ENCODE data around the gene THPO. TPM values are rescaled to one million over a fixed set of nuclear protein-coding genes. Genes with fewer than 3 reads are reported as not detected.

THPO gene
- polyA plus RNA-seq, 1 donor from 2014 or later, result 0.14 TPM

GRCh38 chr3:184352897-184353545, 25.0 kb downstream of the THPO start:
- Mint-ChIP-seq H3K36me3 (peaks cover 2% of the 10 kb centered on the region), H3K4me1 (no peaks in the 10 kb centered on the region), H3K27ac (no peak overlapping the region), H3K27me3 (peaks cover 1% of the 10 kb centered on the region), H3K4me3 (no peak overlapping the region), H3K9me3 (no peaks in the 10 kb centered on the region)

DNA sequence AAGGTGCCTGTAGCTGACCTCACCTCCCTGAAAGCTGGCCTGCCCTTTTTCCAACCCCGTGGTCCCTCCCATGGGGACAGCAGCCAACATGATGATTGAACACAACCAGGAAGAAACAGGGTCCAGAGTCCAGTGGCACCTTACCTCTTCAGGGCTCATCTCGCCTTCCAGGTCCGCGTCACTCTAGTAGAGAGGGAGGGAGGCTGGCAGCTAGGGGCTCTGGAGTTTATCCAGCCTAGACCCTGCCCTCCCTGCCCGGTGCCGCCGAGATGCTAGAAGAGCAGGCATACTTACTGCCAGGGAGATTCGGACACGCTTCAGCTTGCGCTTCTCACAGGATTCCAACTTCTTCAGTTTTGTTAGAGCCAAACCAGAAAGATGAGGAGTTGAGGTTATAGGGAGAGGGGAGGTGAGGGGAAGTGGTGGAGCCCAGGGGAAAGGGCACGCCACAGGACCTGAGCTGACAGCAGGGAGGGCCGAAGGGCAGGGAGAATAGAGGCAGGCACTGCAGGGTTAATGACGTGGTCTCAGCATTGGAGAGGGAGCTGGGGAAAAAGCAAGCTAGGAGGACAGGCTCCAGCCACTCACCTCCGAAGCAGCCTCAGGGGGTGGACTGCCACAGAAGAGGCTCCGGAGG, 25.7 kb downstream of the THPO start:
- Mint-ChIP-seq H3K27me3 (peaks cover 1% of the 10 kb centered on the region), H3K4me1 (no peaks in the 10 kb centered on the region), H3K9me3 (no peaks in the 10 kb centered on the region), H3K36me3 (peaks cover 2% of the 10 kb centered on the region), H3K27ac (no peak overlapping the region), H3K4me3 (no peak overlapping the region)

- Mint-ChIP-seq H3K4me3 (no peak overlapping the region), H3K27ac (no peak overlapping the region), H3K4me1 (no peaks in the 10 kb centered on the region), H3K9me3 (no peaks in the 10 kb centered on the region), H3K36me3 (peaks cover 2% of the 10 kb centered on the region), H3K27me3 (peaks cover 1% of the 10 kb centered on the region)
Measured at GRCh38 chr3:184351511-184352148, 26.4 kb downstream of the THPO start.

GRCh38 chr3:184350618-184351017, 27.4 kb downstream of the THPO start:
- Mint-ChIP-seq H3K27me3 (peaks cover 1% of the 10 kb centered on the region), H3K4me1 (no peaks in the 10 kb centered on the region), H3K9me3 (no peaks in the 10 kb centered on the region), H3K4me3 (no peak overlapping the region), H3K27ac (no peak overlapping the region), H3K36me3 (peaks cover 2% of the 10 kb centered on the region)

DNA sequence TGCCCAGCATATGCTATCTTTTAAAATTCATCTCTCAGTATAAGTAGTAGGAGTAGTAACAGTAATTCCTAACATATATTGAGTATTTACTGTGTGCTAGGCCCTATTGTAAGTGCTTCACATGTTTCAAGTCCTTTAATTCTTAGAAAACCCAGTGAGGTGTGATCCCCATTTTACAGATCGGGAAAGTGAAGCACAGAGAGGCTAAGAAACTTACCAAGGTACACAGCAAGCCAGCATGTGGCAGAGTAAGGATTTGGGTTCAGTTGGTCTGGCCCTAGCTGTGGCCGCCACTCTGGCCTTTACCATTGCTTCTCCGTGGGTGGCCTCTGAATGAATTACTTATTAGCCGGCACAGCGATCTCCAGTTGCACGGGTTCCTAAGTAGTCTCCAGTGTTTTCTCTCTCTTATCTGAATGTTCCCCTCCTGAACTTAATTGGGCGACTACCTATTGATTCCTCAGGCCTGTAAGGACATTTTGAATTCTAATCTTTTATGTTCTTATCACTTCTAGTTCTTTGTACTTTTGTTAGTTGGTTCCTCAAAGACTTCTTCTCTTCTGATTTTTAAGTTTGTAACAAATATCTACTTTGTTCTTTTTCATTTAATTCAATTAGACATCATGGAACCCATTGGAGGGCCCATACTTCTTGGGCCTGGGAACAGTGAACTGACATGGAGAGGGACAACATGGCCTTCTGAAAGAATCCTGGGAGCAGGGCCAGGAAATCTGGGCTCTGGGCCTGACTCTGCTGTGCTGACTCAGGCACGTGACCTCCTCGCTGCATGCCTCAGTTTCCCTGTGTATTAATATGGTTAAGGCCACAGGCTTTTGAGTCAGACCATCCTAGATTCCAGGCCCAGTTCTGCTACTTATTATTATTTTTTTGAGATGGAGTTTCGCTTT, 28.2 kb downstream of the THPO start:
- H3K36me3 Mint-ChIP-seq, result peaks cover 2% of the 10 kb centered on the region
- H3K27ac Mint-ChIP-seq, result peak overlapping the region in 1 of 3 donors; percentile 54
- H3K27me3 Mint-ChIP-seq, result peaks cover 1% of the 10 kb centered on the region
- no peak overlapping the region for H3K4me3 Mint-ChIP-seq
- H3K9me3 Mint-ChIP-seq, result no peaks in the 10 kb centered on the region
- H3K4me1 Mint-ChIP-seq, result no peaks in the 10 kb centered on the region

- no peaks in the 10 kb centered on the region for H3K27me3 Mint-ChIP-seq
- no peak overlapping the region for H3K27ac Mint-ChIP-seq
- no peaks in the 10 kb centered on the region for H3K4me1 Mint-ChIP-seq
- H3K9me3 Mint-ChIP-seq, result no peaks in the 10 kb centered on the region
- H3K4me3 Mint-ChIP-seq, result no peak overlapping the region
- peaks cover 2% of the 10 kb centered on the region for H3K36me3 Mint-ChIP-seq
Measured at GRCh38 chr3:184348057-184348382, 30.0 kb downstream of the THPO start.

GRCh38 chr3:184347321-184348056, 30.5 kb downstream of the THPO start:
- no peaks in the 10 kb centered on the region for H3K9me3 Mint-ChIP-seq
- H3K36me3 Mint-ChIP-seq, result peaks cover 2% of the 10 kb centered on the region
- H3K4me1 Mint-ChIP-seq, result no peaks in the 10 kb centered on the region
- no peak overlapping the region for H3K27ac Mint-ChIP-seq
- H3K4me3 Mint-ChIP-seq, result no peak overlapping the region
- no peaks in the 10 kb centered on the region for H3K27me3 Mint-ChIP-seq

DNA sequence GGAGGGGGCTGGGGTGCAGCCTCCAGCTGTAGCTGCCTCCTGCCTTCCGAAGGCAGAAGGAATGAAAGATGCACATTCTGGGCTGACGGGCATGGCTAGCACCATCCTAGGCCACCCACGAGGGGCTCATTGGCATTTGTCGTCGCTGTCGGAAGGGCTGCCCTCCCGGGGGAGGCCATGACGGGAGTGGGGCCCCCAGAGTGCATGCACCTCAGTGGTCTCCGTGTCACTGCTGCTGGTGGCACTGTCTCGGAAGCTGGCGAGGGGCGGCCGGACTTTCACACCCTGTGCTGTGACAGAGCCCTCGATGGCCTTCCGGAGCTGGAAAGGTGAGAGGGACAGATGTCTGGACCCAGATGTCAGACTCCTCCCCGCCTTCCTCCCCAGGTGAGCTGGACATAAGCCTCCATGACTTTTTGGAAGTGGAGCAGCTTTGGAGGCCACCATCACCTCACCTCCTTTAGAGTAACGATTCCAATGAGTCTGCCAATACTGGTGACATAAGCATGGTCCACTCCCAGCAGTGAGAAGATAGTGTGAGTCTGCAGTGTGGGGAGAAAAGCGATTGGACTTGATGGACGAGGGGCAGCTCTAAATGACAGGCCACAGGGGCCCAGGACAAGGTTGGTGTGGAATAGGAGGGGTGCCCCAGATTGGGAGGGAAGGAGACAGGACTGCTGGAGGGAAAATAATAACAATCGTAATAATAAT, 31.4 kb downstream of the THPO start:
- Mint-ChIP-seq H3K27me3 (no peaks in the 10 kb centered on the region), H3K36me3 (peaks cover 2% of the 10 kb centered on the region), H3K4me1 (no peaks in the 10 kb centered on the region), H3K9me3 (no peaks in the 10 kb centered on the region), H3K27ac (peak overlapping the region in 1 of 3 donors; percentile 14), H3K4me3 (no peak overlapping the region)

DNA sequence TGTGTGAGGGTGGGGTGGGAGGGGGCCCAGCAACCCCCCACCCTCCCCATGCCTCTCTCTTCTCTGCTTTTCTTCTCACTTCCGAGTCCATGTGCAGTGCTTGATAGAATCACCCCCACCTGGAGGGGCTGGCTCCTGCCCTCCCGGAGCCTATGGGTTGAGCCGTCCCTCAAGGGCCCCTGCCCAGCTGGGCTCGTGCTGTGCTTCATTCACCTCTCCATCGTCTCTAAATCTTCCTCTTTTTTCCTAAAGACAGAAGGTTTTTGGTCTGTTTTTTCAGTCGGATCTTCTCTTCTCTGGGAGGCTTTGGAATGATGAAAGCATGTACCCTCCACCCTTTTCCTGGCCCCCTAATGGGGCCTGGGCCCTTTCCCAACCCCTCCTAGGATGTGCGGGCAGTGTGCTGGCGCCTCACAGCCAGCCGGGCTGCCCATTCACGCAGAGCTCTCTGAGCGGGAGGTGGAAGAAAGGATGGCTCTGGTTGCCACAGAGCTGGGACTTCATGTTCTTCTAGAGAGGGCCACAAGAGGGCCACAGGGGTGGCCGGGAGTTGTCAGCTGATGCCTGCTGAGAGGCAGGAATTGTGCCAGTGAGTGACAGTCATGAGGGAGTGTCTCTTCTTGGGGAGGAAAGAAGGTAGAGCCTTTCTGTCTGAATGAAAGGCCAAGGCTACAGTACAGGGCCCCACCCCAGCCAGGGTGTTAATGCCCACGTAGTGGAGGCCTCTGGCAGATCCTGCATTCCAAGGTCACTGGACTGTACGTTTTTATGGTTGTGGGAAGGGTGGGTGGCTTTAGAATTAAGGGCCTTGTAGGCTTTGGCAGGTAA, 32.5 kb downstream of the THPO start:
- no peaks in the 10 kb centered on the region for H3K9me3 Mint-ChIP-seq
- no peak overlapping the region for H3K4me3 Mint-ChIP-seq
- H3K27me3 Mint-ChIP-seq, result no peaks in the 10 kb centered on the region
- H3K36me3 Mint-ChIP-seq, result peaks cover 8% of the 10 kb centered on the region
- no peak overlapping the region for H3K27ac Mint-ChIP-seq
- H3K4me1 Mint-ChIP-seq, result peaks cover 0 to 3% (median 0%) of the 10 kb centered on the region in 3 donors

GRCh38 chr3:184344579-184345316, 33.3 kb downstream of the THPO start:
- no peak overlapping the region for H3K4me3 Mint-ChIP-seq
- no peak overlapping the region for H3K27ac Mint-ChIP-seq
- no peaks in the 10 kb centered on the region for H3K27me3 Mint-ChIP-seq
- H3K9me3 Mint-ChIP-seq, result no peaks in the 10 kb centered on the region
- peaks cover 6% of the 10 kb centered on the region for H3K36me3 Mint-ChIP-seq
- peaks cover 0 to 3% (median 0%) of the 10 kb centered on the region in 3 donors for H3K4me1 Mint-ChIP-seq

GRCh38 chr3:184343200-184343876, 34.7 kb downstream of the THPO start:
- no peak overlapping the region for H3K27ac Mint-ChIP-seq
- H3K4me1 Mint-ChIP-seq, result peaks cover 0 to 3% (median 0%) of the 10 kb centered on the region in 3 donors
- H3K4me3 Mint-ChIP-seq, result no peak overlapping the region
- H3K9me3 Mint-ChIP-seq, result no peaks in the 10 kb centered on the region
- H3K36me3 Mint-ChIP-seq, result peaks cover 6% of the 10 kb centered on the region
- no peaks in the 10 kb centered on the region for H3K27me3 Mint-ChIP-seq

DNA sequence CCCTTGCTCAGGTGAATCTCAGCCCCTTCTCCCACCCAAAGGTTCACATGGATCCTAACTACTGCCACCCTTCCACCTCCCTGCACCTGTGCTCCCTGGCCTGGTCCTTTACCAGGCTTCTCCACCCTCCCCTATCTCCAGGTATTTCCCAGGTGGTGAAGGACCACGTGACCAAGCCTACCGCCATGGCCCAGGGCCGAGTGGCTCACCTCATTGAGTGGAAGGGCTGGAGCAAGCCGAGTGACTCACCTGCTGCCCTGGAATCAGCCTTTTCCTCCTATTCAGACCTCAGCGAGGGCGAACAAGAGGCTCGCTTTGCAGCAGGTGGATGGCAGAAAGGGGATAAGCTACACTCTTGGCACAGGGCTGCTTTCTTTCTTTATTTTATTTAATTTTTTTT, 36.1 kb downstream of the THPO start:
- Mint-ChIP-seq H3K4me1 (peaks cover 0 to 11% (median 6%) of the 10 kb centered on the region in 3 donors), H3K36me3 (peaks cover 6% of the 10 kb centered on the region), H3K4me3 (no peak overlapping the region), H3K27me3 (no peaks in the 10 kb centered on the region), H3K27ac (no peak overlapping the region), H3K9me3 (no peaks in the 10 kb centered on the region)

All from IgD-negative memory B cell (primary cell).